Upper lobe of left lung (tissue), 6 donors: Measurements from ENCODE around the gene C16orf92. TPM values are rescaled to one million over a fixed set of nuclear protein-coding genes. Genes with fewer than 3 reads are reported as not detected.
A peak's percentile ranks its signal among the peaks of the same experiment; 100 is the strongest.

ENCODE experiments used
- ATAC-seq, 2 donors: fragments of 200-7000 bp; cut with Tn5 transposase; one replicate each; pipeline ENCODE4 v1.9.1; 2022; ENCODE audit warnings: mild to moderate bottlenecking in 2 of 2, moderate library complexity in 2 of 2; ENCODE audit not compliant: low FRiP score in 2 of 2
- DNase-seq, 2 donors: peaks; one replicate each; pipeline ENCODE4 v3.0.0-alpha.2; 2019 to 2020
- H3K27ac ChIP-seq, 4 donors: fragments of 200-600 bp; sonication (generic); one replicate each; pipeline ENCODE4 v1.5.1; 2016 to 2019
- H3K27me3 ChIP-seq, 4 donors: fragments of 200-600 bp; sonication (generic); one replicate each; pipeline ENCODE4 v1.5.1; 2017 to 2019
- H3K36me3 ChIP-seq, 4 donors: fragments of 200-600 bp; sonication (generic); one replicate each; pipeline ENCODE4 v1.5.1; 2016 to 2019
- H3K4me1 ChIP-seq, 4 donors: fragments of 200-600 bp; sonication (generic); one replicate each; pipeline ENCODE4 v1.5.1; 2018 to 2019
- H3K4me3 ChIP-seq, 4 donors: fragments of 200-600 bp; sonication (generic); one replicate each; pipeline ENCODE4 v1.5.1; 2017 to 2019; ENCODE audit warnings: mild to moderate bottlenecking in 2 of 4, moderate library complexity in 1 of 4
- H3K9me3 ChIP-seq, 4 donors: fragments of 200-600 bp; sonication (generic); one replicate each; pipeline ENCODE4 v1.5.1; 2018 to 2019
- EP300 ChIP-seq, 4 donors: sonication (generic); formaldehyde crosslinking; IDR thresholded peaks; one replicate each; pipeline ENCODE4 v1.5.1; 2017; ENCODE audit warnings: antibody characterized with exemption in 4 of 4, control low read depth in 2 of 4
- POLR2A ChIP-seq, 4 donors: fragments of 450-650 bp; IDR thresholded peaks; one replicate each; pipeline ENCODE4 v1.5.1; 2016 to 2017; ENCODE audit warnings: antibody characterized with exemption in 4 of 4, mild to moderate bottlenecking in 2 of 4
- POLR2AphosphoS5 ChIP-seq, 2 donors: sonication (generic); formaldehyde crosslinking; IDR thresholded peaks; one replicate each; pipeline ENCODE4 v1.5.1; 2017; ENCODE audit warnings: antibody characterized with exemption in 2 of 2
- WGBS, 2 donors: methylation state at CpG; one replicate each; pipeline ENCODE4 v1.1.5; 2017 to 2018; 5-methylcytosine and 5-hydroxymethylcytosine counted together
- total RNA-seq, 6 donors: library from RNA; depleted of rRNA in 4 of 6; stranded (reverse); fragments of >200 nt in 4 of 6; gene quantifications; one replicate each; pipeline versions ENCODE4 v1.1.0 to v1.2.1, GENCODE V29; 2016 to 2021
- TF ChIP-seq, protein P1 (sequence below), 6 experiments: fragments of 450-650 bp in 4 of 6; fragments of 200-600 bp in 2 of 6; sonication (generic) in 2 of 6; IDR thresholded peaks; one replicate each; pipeline ENCODE4 v1.5.1; 2016 to 2019; ENCODE audit warnings: antibody characterized with exemption in 6 of 6
- donor health status: DM: no; HTN: no; CAD: no; lungs with moderate emphysema.
- donor health status: DM: no; HTN: yes; CAD: no; lungs with severe emphysema.

C16orf92 gene
- total RNA-seq, 6 donors from 2014 or later: not detected

DNA sequence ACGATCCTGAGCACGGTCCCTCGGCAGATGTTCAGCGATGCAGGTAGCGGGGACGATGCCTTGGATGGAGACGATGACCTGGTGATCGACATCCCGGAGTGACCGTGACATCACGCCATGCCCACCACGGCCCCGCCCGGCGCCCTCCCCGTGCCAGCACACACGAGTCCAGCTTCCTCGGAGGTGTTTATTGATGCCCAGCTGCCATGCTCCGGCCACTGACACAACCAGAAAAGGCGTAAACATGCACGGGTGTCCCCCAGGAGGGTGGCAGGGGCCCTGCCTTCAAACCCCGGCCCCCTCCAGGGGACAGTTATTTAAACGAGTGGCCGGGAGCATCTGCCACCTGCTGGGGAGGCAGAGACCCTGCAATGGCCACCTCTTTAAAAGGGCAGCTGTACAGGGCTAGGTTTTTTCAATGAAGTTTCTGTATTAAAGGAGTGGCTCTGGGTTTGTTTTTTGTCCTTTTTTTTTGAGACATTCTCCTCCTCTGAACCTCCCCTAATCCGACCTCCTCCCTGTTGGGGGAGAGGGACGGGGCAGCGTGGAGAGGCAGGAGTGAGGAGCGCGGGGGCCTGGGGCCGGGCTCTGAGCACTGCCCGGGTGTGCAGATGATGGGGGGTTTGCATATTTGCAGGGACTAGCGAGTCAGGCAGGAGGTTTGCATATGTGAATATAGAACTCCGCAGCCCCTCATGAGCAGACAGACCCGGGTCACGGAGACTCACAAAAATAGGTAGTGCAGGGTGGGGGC, 17.5 kb upstream of the C16orf92 start:
- 59 to 65% methylated on average over 14 to 19 of the region's 35 CpGs for WGBS, 2 donors

DNA sequence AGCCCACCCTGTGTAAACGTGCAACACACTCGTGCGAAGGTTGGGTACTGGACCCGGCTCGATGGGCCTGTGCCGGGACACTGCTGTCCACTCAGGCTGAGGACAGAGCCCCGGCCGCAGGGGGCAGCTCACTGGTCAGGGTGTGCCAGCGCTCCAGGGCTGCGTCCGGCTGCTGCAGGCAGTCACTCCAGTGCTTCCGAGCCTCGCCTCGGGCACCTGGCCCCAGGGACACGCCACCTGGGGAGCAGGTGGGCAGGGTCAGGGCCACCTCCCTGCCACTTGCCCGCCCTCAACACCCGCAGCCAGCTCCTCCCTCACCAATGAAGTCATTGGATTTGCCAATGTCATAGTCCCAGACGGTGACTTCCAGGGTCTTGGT, 16.9 kb upstream of the C16orf92 start:
- Histone ChIP-seq H3K4me1 (peaks cover 7 to 30% (median 20%) of the 10 kb centered on the region in 4 donors), H3K27me3 (peaks cover 2 to 17% (median 13%) of the 10 kb centered on the region in 4 donors), H3K4me3 (no peak overlapping the region), H3K27ac (no peak overlapping the region), H3K36me3 (peaks cover 0 to 20% (median 7%) of the 10 kb centered on the region in 4 donors), H3K9me3 (no peaks in the 10 kb centered on the region)
- 73 to 94% methylated on average over 2 to 18 of the region's 18 CpGs for WGBS, 2 donors
- DNase-seq (peak in 1 of 2 donors; percentile 84), ATAC-seq (no peak)
- TF ChIP-seq POLR2A (IDR thresholded peaks at IDR 0.05) (no peak), POLR2AphosphoS5 (IDR thresholded peaks at IDR 0.05) (no peak), EP300 (IDR thresholded peaks at IDR 0.05) (no peak)
- TF ChIP-seq, protein P1, sequence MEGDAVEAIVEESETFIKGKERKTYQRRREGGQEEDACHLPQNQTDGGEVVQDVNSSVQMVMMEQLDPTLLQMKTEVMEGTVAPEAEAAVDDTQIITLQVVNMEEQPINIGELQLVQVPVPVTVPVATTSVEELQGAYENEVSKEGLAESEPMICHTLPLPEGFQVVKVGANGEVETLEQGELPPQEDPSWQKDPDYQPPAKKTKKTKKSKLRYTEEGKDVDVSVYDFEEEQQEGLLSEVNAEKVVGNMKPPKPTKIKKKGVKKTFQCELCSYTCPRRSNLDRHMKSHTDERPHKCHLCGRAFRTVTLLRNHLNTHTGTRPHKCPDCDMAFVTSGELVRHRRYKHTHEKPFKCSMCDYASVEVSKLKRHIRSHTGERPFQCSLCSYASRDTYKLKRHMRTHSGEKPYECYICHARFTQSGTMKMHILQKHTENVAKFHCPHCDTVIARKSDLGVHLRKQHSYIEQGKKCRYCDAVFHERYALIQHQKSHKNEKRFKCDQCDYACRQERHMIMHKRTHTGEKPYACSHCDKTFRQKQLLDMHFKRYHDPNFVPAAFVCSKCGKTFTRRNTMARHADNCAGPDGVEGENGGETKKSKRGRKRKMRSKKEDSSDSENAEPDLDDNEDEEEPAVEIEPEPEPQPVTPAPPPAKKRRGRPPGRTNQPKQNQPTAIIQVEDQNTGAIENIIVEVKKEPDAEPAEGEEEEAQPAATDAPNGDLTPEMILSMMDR (IDR thresholded peaks at IDR 0.05): no peak

More for the DNA sequence above, 17.5 kb upstream of the C16orf92 start:
- TF ChIP-seq, protein P1 (IDR thresholded peaks at IDR 0.05): peak; percentile 72 to 82 (median 76)
- no peak for TF ChIP-seq POLR2AphosphoS5 (IDR thresholded peaks at IDR 0.05)
- H3K4me3 ChIP-seq: peak overlapping the region in 1 of 4 donors; percentile 18
- peaks cover 0 to 11% (median 7%) of the 10 kb centered on the region in 4 donors for H3K27me3 ChIP-seq
- H3K4me1 ChIP-seq: peaks cover 2 to 24% (median 14%) of the 10 kb centered on the region in 4 donors
- H3K27ac ChIP-seq: peak overlapping the region in 1 of 4 donors; percentile 58
- DNase-seq (peak in 1 of 2 donors; percentile 86), ATAC-seq (peak; percentile 61)
- H3K9me3 ChIP-seq: no peaks in the 10 kb centered on the region
- peaks cover 0 to 25% (median 11%) of the 10 kb centered on the region in 4 donors for H3K36me3 ChIP-seq

DNA sequence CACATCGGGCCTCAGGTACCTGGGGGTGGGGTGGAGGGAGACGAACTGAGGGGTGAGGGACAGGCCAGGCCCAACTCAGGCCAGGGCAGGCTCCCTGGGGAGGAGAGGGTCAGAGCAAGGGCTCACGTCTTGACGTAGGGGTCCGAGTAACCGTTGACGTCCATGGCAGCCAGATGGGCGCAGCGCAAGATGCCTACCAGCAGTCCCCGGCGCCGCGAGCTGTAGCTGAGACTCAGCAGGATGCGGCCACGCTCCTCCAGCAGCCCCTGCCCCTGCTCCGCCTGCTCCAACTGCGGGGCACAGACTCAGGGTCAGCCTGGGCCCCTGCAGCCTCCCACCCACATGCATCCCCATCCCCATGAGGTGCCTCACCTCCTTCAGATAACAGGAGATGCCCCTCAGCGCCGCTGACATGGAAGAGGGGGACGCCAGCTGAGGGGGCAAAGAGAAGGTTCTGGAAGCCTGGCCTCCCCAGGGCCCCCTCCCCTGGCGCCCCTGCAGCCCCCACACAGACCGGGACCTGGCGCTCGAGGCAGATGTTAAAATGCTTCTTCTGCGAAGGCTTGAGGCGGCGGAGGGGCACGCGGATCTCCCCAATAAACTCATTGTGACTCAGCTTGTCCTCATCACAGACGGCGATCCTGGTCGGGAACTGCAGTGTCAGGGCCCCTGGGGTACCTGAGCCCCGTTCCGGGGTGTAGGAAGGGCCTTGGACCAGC, 16.2 kb upstream of the C16orf92 start:
- 84 to 85% methylated on average over 26 to 34 of the region's 34 CpGs for WGBS, 2 donors

DNA sequence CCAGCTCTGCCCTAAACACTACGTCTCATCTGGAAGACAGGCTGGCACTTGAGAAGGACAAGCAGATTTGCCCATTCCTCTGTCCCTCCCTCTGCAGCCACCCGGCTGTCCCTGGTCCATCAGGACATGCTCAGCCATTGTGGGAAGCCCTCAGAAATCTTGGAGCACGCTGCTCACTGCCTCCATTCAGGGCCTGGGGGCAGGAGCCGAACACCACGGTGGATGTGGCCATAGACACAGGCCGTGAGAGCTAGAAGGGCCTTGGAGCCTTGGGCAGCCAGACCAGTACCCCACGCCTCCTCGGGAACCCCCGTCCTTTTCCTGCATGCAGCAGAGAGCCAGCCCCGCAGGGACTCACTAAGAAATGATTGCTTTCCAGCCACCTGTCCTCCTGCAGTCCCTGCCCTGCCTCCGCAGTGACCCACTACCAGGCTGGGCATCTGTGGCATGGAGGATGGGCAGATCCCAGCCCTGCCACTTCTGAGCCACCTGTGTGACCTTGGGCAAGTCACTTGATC, 15.6 kb upstream of the C16orf92 start:
- ATAC-seq: no peak
- Histone ChIP-seq H3K9me3 (no peaks in the 10 kb centered on the region), H3K27me3 (peaks cover 2 to 29% (median 22%) of the 10 kb centered on the region in 4 donors), H3K27ac (no peak overlapping the region), H3K4me3 (no peak overlapping the region), H3K4me1 (peaks cover 13 to 38% (median 26%) of the 10 kb centered on the region in 4 donors), H3K36me3 (peaks cover 0 to 8% (median 4%) of the 10 kb centered on the region in 4 donors)
- no peak for DNase-seq
- TF ChIP-seq POLR2A (IDR thresholded peaks at IDR 0.05) (no peak), POLR2AphosphoS5 (IDR thresholded peaks at IDR 0.05) (no peak), EP300 (IDR thresholded peaks at IDR 0.05) (no peak)
- TF ChIP-seq, protein P1 (IDR thresholded peaks at IDR 0.05): no peak
- WGBS, 2 donors: 58 to 86% methylated on average over 5 to 11 of the region's 11 CpGs

More for the DNA sequence above, 16.2 kb upstream of the C16orf92 start:
- Histone ChIP-seq H3K4me3 (no peak overlapping the region), H3K27ac (no peak overlapping the region), H3K9me3 (no peaks in the 10 kb centered on the region), H3K4me1 (peaks cover 13 to 37% (median 26%) of the 10 kb centered on the region in 4 donors), H3K36me3 (peaks cover 0 to 12% (median 5%) of the 10 kb centered on the region in 4 donors), H3K27me3 (peaks cover 2 to 24% (median 20%) of the 10 kb centered on the region in 4 donors)
- peak in 1 of 2 donors; percentile 80 for DNase-seq
- ATAC-seq: no peak
- TF ChIP-seq EP300 (IDR thresholded peaks at IDR 0.05) (no peak), POLR2A (IDR thresholded peaks at IDR 0.05) (no peak), POLR2AphosphoS5 (IDR thresholded peaks at IDR 0.05) (no peak)
- TF ChIP-seq, protein P1 (IDR thresholded peaks at IDR 0.05): no peak
